GM21717 (cell line): ENCODE data around the gene TAT.
A peak's percentile ranks its signal among the peaks of the same experiment; 100 is the strongest.

Experiments used
- ATAC-seq: cut with Tn5 transposase; IDR thresholded peaks from one replicate; pipeline ENCODE4 v1.9.1; 2021; ENCODE audit warnings: mild to moderate bottlenecking, moderate library complexity; ENCODE audit not compliant: unreplicated experiment

The TAT gene

DNA sequence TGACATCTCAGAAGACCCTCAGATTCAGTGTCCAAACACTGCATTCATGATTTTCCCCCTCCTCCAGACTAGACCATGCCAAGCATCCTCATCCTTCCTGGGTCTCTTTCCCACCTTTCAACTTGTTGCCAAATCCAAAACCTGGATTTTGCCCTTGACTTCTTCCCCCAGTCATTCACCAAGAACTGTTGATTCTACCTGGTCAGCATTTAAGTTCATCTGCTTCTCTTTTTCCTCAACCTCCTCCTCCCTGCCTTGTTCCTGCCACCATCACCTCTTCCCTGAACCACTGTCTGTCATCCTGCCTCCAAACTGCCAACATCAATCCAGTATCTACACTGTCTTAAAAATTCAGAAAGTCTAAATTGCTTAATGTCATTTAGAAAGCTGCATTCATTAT, 29.7 kb downstream of the TAT start:
- no peak for ATAC-seq

DNA sequence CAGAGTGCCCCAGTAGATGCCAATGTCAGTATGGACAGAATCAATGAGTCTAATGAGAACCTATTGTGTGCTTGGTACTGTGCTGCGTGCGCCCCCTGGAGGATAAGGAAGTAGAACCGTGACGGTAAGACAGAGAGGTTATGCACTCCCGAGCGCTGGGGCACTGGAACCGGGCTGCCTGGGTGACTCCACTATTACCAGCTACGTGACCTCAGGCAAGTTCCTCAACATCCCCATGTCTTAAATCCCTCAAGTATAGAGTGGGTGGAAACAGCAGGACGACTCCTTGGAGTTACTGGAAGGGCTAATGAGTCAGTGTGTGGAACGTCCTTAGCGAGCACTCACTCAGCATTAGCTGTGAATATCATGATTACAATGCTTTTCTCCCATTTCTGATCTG, 34.5 kb downstream of the TAT start:
- peak; percentile 79 for ATAC-seq

DNA sequence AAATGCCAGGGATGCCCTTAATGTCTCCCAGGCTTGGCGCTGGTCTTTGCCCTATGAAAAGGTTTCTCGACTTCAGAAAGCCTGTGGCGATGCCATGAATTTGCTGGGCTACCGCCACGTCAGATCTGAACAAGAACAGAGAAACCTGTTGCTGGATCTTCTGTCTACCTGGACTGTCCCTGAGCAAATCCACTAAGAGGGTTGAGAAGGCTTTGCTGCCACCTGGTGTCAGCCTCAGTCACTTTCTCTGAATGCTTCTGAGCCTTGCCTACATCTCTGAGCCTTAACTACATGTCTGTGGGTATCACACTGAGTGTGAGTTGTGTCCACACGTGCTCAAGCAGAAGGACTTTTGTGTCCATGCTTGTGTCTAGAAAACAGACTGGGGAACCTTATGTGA, 39.2 kb downstream of the TAT start:
- peak; percentile 74 for ATAC-seq

DNA sequence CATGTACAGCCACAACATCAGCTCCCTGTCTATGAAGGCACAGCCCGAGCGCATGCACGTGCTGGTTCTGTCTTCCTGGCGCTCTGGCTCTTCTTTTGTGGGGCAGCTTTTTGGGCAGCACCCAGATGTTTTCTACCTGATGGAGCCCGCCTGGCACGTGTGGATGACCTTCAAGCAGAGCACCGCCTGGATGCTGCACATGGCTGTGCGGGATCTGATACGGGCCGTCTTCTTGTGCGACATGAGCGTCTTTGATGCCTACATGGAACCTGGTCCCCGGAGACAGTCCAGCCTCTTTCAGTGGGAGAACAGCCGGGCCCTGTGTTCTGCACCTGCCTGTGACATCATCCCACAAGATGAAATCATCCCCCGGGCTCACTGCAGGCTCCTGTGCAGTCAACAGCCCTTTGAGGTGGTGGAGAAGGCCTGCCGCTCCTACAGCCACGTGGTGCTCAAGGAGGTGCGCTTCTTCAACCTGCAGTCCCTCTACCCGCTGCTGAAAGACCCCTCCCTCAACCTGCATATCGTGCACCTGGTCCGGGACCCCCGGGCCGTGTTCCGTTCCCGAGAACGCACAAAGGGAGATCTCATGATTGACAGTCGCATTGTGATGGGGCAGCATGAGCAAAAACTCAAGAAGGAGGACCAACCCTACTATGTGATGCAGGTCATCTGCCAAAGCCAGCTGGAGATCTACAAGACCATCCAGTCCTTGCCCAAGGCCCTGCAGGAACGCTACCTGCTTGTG, 40.0 kb downstream of the TAT start:
- no peak for ATAC-seq

GRCh38 chr16:71532366-71532765, 44.5 kb downstream of the TAT start:
- no peak for ATAC-seq

- no peak for ATAC-seq
These were observed 48.0 kb downstream of the TAT start for GRCh38 chr16:71528863-71529262.

DNA sequence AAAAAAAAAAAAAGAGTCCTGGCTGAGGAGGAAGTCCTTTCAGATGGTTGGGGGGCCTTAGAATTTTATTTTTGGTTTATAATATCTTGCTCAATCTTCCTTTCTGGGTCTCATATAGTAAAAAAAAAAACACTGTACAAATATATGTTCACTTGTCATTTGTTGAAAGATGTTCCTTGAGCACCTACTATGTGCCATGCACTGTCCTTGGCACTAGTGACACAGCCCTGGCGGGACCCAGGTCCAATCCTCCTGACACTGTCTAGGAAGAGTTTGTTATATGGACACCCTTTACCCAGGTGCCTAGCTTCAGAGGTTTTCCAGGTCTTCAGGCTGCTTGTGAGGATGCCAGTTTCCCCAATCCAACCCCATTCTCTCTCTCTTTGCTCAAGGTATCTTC, 48.6 kb downstream of the TAT start:
- ATAC-seq: no peak

DNA sequence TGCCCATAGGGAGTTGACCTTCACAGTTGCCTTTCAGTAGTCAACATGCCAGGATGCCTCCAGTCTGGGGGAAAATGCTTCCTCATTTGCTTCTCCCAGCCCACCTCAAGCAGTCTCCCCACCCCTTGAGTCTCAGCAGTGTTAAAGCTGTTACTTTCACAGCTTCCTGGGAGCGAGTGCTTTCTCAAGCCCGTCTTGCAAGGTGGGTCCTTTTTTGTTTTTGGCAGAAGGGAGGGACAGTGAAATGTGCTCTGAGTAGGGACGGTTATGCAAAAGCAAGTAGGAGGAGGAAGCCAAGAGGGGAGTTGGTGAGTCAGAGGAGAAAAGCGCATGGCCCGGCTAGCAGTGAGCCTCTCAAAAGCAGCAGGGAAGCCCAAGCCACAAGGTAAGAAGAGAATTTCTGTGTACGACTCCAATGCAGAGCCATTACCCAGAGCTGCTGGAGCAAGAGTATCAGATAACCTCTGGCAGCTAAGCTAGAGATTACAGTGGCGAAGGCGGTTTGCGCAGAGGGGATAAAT, 50.7 kb downstream of the TAT start, which contains the start of gene CHST4:
Gene CHST4 (plus strand): TSS at position 316 of the 521 bp plus-strand sequence. CDS start 10,252 bp downstream, outside the sequence.
- ATAC-seq: peak; percentile 55

DNA sequence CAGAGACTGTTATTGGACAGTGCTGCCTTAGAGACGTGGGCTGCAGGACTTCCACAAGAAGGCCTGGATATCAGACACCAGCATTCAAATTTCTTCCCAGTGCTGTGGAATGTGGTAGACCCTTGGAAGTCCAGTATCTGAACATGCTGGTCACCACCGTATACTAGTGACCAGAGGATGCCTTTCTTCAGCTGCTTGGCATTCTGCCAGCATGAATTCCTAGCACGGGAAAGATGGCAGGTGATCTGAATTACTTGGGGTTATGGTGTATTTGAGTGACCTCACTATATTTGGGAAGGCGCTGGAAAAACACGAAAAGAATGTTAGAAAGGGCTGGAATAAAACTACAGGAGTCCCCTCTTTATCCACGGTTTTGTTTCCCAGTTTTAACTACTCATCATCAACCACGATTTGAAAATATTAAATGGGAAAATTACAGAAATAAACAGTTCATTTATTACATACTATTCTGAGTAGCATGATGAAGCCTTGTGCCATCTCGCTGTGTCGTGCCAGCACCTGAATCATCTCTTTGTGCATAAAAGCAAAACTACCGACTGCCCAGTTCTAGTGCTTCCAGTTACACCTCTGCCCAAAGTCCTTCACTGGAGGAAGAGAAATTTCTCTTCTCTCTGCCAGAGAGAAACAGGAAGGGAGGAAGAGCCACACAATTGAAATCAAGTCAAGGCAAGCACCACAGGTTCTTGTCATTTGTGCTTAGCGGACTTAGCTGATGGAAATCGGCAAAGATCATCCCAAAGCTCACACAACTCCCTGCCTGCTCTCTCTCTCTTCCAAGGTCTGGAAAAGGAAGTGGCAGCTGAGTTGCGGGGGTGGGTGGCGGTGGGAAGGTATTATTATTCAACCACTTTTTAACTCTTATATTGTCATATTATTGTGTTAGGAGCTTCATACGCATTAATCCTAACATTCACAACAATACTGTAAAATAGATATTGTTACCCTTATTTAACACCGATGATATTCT, 52.0 kb downstream of the TAT start:
- no peak for ATAC-seq

DNA sequence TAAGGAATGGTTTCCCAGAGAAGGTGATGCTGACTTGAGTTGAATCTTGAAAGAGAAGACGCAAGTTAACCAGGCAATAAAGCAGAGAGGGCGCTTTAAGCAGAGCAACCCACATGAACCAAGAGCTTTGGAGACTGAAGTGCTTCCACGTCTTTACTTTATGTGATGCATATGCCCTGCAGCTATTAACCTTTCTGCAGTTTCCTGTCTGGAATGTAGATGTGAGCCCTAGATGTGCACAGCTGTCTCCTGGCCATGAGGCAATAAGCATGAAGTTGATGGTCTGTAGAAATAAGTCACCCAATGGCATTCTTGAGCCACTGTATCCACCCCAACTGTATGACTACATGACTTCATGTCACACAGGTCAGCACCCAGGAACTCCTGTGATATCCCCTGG, 56.3 kb downstream of the TAT start:
- no peak for ATAC-seq
